Esophagus squamous epithelium (tissue), 5 donors: ENCODE data around the gene KCNK1. TPM values are rescaled to one million over a fixed set of nuclear protein-coding genes. Genes with fewer than 3 reads are reported as not detected.

Experiments
- DNase-seq: peaks from one replicate; lab custom pipeline; 2025; lab: John Stamatoyannopoulos, UW
- H3K27ac ChIP-seq, 4 donors: fragments of 200-600 bp; sonication (generic); one replicate each; pipeline ENCODE4 v1.5.1; 2016 to 2019; ENCODE audit warnings: mild to moderate bottlenecking in 1 of 4
- H3K27me3 ChIP-seq, 4 donors: fragments of 200-600 bp; sonication (generic); 1 replicate in 3 of 4; 2 replicates in 1 of 4; pipeline versions ENCODE4 v1.5.1 to v1.6.0; 2017 to 2021; ENCODE audit warnings: antibody characterized with exemption in 1 of 4
- H3K36me3 ChIP-seq, 3 donors: fragments of 200-600 bp; sonication (generic); one replicate each; pipeline ENCODE4 v1.5.1; 2016 to 2019
- H3K4me1 ChIP-seq, 3 donors: fragments of 200-600 bp; sonication (generic); one replicate each; pipeline ENCODE4 v1.5.1; 2017 to 2019
- H3K4me3 ChIP-seq, 4 donors: fragments of 200-600 bp; sonication (generic); 1 replicate in 3 of 4; 2 replicates in 1 of 4; pipeline ENCODE4 v1.5.1; 2016 to 2019; ENCODE audit warnings: mild to moderate bottlenecking in 2 of 4, moderate library complexity in 1 of 4
- H3K9me3 ChIP-seq, 3 donors: fragments of 200-600 bp; sonication (generic); one replicate each; pipeline ENCODE4 v1.5.1; 2016 to 2019
- POLR2A ChIP-seq, 4 donors: fragments of 450-650 bp; IDR thresholded peaks; one replicate each; pipeline ENCODE4 v1.6.1; 2017; ENCODE audit warnings: antibody characterized with exemption in 4 of 4, mild to moderate bottlenecking in 4 of 4, moderate library complexity in 3 of 4
- WGBS, 2 donors: methylation state at CpG; one replicate each; pipeline ENCODE4 v1.1.5; 2018; 5-methylcytosine and 5-hydroxymethylcytosine counted together
- intact Hi-C: fragments of 100-400 bp; cut with DNase I; formaldehyde crosslinking; loops from one replicate; pipeline ENCODE4 v1.15.0; 2022
- total RNA-seq, 4 donors: library from RNA; depleted of rRNA; stranded (reverse); fragments of >200 nt; gene quantifications; one replicate each; pipeline ENCODE4 v1.1.0, GENCODE V29; 2016
- TF ChIP-seq, protein P1 (sequence below), 6 experiments: fragments of 450-650 bp in 4 of 6; fragments of 200-600 bp in 2 of 6; sonication (generic) in 2 of 6; IDR thresholded peaks; one replicate each; pipeline ENCODE4 v1.5.1; 2016 to 2019; ENCODE audit warnings: antibody characterized with exemption in 6 of 6, mild to moderate bottlenecking in 4 of 6, moderate library complexity in 4 of 6
- donor health status: DM: yes; HTN: yes; CAD: no.

KCNK1 gene
- total RNA-seq, 4 donors from 2014 or later: 11.2 to 25.7 (median 16.7) TPM

DNA sequence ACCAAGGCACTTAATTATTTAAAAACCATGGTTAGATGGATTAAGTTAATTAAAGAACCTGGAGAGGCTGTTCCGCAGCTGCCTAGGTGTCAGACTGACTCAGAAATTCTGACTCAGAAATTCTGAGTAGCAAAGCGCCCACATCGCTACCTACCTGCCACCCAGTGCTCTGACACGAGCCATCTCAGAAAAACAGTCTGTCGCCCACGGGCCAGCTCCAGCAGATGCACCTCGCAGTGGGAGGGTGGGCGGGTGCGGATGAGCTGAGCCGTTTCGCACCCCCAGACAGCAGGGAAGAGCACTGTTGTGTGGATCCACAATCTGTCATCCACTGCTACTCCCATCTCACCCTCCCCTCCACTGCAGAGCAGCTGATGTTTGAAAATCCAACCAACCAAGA is 13.5 kb downstream of the KCNK1 start:
- Histone ChIP-seq H3K4me3 (peak overlapping the region in 2 of 4 donors; percentile 12 to 16), H3K27ac (peak overlapping the region; percentile 47 to 81 (median 71)), H3K9me3 (no peaks in the 10 kb centered on the region), H3K4me1 (peaks cover 0 to 30% (median 0%) of the 10 kb centered on the region in 3 donors), H3K36me3 (no peaks in the 10 kb centered on the region), H3K27me3 (no peaks in the 10 kb centered on the region)
- DNase-seq: no peak
- no peak for TF ChIP-seq POLR2A (IDR thresholded peaks at IDR 0.05)
- TF ChIP-seq, protein P1, sequence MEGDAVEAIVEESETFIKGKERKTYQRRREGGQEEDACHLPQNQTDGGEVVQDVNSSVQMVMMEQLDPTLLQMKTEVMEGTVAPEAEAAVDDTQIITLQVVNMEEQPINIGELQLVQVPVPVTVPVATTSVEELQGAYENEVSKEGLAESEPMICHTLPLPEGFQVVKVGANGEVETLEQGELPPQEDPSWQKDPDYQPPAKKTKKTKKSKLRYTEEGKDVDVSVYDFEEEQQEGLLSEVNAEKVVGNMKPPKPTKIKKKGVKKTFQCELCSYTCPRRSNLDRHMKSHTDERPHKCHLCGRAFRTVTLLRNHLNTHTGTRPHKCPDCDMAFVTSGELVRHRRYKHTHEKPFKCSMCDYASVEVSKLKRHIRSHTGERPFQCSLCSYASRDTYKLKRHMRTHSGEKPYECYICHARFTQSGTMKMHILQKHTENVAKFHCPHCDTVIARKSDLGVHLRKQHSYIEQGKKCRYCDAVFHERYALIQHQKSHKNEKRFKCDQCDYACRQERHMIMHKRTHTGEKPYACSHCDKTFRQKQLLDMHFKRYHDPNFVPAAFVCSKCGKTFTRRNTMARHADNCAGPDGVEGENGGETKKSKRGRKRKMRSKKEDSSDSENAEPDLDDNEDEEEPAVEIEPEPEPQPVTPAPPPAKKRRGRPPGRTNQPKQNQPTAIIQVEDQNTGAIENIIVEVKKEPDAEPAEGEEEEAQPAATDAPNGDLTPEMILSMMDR (IDR thresholded peaks at IDR 0.05): no peak
- 51 to 57% methylated on average over 8 to 11 of the region's 11 CpGs for WGBS, 2 donors
- intact Hi-C loops: no loop called here

DNA sequence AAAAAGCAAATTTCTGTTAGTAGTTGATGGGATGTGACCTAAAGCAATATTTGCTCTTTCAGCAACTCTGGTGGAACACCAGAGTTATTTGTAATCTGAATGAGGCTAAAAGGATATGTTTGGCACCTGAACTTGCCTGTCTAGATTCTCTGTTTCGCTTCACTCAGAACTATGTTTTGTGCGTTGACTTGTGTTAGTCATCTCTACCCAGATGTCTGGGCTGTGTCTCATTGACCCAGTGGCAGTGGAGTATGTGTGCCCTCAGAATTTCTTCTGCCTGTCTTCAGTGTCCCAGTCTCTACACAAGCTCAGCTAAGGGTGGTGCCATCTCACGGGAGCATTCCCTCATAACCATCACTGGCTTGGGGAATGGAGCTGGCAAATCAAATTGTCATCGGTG is 13.9 kb downstream of the KCNK1 start:
- Histone ChIP-seq H3K4me3 (peak overlapping the region in 2 of 4 donors; percentile 12 to 16), H3K27ac (peak overlapping the region; percentile 47 to 81 (median 71)), H3K36me3 (no peaks in the 10 kb centered on the region), H3K4me1 (peaks cover 0 to 30% (median 0%) of the 10 kb centered on the region in 3 donors), H3K27me3 (no peaks in the 10 kb centered on the region), H3K9me3 (no peaks in the 10 kb centered on the region)
- no peak for DNase-seq
- intact Hi-C loops: no loop called here
- TF ChIP-seq POLR2A (IDR thresholded peaks at IDR 0.05): no peak
- TF ChIP-seq, protein P1 (IDR thresholded peaks at IDR 0.05): no peak
- 47 to 69% methylated on average over 2 to 4 of the region's 4 CpGs for WGBS, 2 donors

DNA sequence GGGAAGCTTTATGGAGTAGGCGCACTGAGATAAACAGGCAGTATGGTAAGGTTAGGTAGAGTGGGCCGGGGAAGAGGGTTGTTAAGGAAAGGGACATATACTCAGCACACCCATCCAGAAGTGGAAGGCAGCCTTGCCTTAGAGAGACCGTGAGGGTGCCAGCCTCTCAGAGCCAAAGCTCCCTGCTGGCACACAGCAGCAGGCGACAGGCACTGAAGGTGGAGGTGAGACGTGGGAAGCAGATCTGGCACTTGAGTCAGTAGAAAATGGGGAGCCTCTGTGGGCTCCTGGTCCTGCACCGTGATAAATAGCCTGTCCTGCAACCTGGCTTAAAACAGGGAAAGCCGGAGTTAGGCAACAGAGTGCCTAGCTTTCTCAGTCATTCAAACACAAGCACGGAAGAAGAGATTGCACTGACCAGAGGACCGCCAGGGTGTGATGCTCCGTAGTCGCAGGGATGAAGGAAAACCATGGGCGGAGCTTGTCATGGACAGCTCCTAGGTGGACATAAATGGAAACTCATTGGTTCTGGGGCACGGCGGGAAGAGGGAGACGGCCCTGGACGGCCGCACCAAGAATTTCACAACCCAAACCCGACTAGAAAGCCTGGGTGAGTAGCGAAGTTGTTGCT is 15.5 kb downstream of the KCNK1 start:
- Histone ChIP-seq H3K9me3 (no peaks in the 10 kb centered on the region), H3K27ac (no peak overlapping the region), H3K4me1 (peaks cover 0 to 30% (median 0%) of the 10 kb centered on the region in 3 donors), H3K27me3 (no peaks in the 10 kb centered on the region), H3K4me3 (no peak overlapping the region), H3K36me3 (peaks cover 0 to 3% (median 0%) of the 10 kb centered on the region in 3 donors)
- no peak for TF ChIP-seq POLR2A (IDR thresholded peaks at IDR 0.05)
- TF ChIP-seq, protein P1 (IDR thresholded peaks at IDR 0.05): no peak
- intact Hi-C loops: no loop called here
- no peak for DNase-seq
- WGBS, 2 donors: 90 to 92% methylated on average over 19 of the region's 19 CpGs

DNA sequence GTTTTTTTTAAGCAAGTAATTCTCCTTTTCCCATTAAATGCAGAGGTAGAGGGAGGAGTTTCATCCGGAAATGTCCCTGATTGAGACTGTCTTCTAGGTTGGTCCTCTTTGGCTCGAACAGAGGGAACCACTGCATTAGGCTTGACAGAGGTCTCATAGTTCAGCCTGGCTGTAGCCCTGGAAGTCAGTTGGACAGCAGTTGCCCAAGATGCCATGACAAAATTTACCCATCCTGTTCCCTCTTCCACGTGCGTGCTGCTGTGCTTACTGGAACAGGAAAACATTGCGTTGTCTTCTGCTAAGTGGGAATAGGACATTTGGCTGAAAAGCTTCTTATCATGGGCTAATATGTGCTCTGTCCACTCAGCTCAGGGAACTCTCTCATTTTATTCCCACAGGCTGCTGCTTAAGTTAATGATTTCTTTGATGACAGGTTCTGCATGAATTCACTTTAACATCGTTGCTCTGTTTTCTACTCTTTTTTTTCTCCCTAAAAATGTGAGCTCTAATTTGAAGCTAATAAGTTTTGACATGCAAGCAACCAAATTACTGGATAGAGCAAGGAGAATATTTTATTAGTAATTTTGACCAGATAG is 18.0 kb downstream of the KCNK1 start:
- DNase-seq: no peak
- H3K4me1 ChIP-seq: peaks cover 0 to 28% (median 0%) of the 10 kb centered on the region in 3 donors
- intact Hi-C loops: no loop called here
- no peaks in the 10 kb centered on the region for H3K9me3 ChIP-seq
- peaks cover 0 to 7% (median 0%) of the 10 kb centered on the region in 3 donors for H3K36me3 ChIP-seq
- H3K4me3 ChIP-seq: no peak overlapping the region
- no peaks in the 10 kb centered on the region for H3K27me3 ChIP-seq
- TF ChIP-seq, protein P1 (IDR thresholded peaks at IDR 0.05): no peak
- TF ChIP-seq POLR2A (IDR thresholded peaks at IDR 0.05): no peak
- 79% methylated on average over 5 to 6 of the region's 6 CpGs for WGBS, 2 donors
- H3K27ac ChIP-seq: no peak overlapping the region

DNA sequence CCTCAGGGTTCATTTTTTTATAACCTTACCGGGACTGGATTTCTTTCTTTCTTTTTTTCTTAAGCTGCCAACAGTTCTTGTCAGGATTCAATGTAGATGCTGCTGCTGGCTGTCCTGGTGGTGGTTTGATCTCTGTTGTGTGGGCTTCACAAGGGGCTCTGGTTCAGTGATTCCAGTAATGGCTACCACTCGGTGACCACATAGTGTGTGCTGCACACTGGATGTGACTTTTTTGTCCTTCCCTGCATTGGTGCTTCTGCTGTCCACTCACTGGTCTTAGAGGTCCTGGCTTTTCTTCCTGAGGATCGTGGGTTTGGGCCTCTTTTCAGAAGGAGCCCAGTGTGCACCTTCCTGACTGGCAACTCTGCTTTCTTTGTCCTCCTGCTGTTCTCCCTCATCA is 18.5 kb downstream of the KCNK1 start:
- Histone ChIP-seq H3K27ac (no peak overlapping the region), H3K9me3 (no peaks in the 10 kb centered on the region), H3K4me3 (no peak overlapping the region), H3K36me3 (peaks cover 0 to 7% (median 0%) of the 10 kb centered on the region in 3 donors), H3K4me1 (peaks cover 0 to 23% (median 0%) of the 10 kb centered on the region in 3 donors), H3K27me3 (no peaks in the 10 kb centered on the region)
- TF ChIP-seq POLR2A (IDR thresholded peaks at IDR 0.05): no peak
- 78 to 81% methylated on average over 3 of the region's 3 CpGs for WGBS, 2 donors
- intact Hi-C loops: no loop called here
- DNase-seq: no peak
